HG03103 (cell line): Measurements from ENCODE around the gene ZNRD2.
A peak's percentile ranks its signal among the peaks of the same experiment; 100 is the strongest.
"Not testable (repeated sequence)": the region's sequence is repeated elsewhere in the genome, so short reads cannot be mapped to it uniquely, and the experiment has no call there.

Experiments
- ATAC-seq: cut with Tn5 transposase; IDR thresholded peaks from one replicate; pipeline ENCODE4 v1.9.1; 2021; ENCODE audit warnings: low read depth; ENCODE audit not compliant: unreplicated experiment

Gene ZNRD2, protein sequence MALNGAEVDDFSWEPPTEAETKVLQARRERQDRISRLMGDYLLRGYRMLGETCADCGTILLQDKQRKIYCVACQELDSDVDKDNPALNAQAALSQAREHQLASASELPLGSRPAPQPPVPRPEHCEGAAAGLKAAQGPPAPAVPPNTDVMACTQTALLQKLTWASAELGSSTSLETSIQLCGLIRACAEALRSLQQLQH

DNA sequence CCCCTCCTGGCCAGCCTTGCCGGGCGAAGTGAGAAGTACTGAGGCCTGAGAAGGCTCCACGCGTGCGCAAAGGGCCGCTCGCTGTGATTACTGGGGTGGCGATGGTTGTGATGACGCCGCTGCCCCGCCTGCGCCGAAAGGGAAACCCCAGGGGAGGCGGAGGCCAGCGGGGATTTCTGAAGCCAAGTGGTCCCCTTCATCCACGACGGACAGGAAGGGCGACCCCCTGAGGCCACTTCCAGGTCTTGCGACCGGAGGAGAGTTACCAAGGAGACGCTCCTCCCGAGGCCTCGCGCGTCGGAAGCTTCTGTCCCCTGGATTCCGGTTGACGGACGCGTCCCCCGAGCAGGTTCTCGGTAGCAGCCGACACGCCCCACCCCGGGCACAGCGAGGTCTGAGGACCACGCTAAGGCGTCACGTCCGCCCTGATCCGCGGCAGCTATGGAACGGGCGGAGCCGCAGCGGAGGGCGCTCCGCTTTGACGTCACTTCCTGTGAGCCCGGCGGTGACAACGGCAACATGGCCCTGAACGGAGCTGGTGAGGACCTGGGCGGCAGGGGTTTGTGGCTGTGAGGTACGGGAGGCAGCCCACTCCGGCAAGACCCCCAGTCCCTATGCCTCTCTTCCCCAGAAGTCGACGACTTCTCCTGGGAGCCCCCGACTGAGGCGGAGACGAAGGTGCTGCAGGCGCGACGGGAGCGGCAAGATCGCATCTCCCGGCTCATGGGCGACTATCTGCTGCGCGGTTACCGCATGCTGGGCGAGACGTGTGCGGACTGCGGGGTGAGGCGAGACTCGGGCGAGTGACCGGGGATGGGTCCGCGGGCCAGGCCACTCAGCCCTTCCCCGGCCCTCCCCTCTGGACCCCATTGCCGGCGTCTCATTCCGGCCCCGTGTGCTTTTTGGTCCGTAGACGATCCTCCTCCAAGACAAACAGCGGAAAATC, at the start of gene ZNRD2:
ZNRD2 (plus strand) TSS at position 505 of the 946 bp plus-strand sequence; CDS start at position 520, 15 bp downstream.
- peak; percentile 49 for ATAC-seq

DNA sequence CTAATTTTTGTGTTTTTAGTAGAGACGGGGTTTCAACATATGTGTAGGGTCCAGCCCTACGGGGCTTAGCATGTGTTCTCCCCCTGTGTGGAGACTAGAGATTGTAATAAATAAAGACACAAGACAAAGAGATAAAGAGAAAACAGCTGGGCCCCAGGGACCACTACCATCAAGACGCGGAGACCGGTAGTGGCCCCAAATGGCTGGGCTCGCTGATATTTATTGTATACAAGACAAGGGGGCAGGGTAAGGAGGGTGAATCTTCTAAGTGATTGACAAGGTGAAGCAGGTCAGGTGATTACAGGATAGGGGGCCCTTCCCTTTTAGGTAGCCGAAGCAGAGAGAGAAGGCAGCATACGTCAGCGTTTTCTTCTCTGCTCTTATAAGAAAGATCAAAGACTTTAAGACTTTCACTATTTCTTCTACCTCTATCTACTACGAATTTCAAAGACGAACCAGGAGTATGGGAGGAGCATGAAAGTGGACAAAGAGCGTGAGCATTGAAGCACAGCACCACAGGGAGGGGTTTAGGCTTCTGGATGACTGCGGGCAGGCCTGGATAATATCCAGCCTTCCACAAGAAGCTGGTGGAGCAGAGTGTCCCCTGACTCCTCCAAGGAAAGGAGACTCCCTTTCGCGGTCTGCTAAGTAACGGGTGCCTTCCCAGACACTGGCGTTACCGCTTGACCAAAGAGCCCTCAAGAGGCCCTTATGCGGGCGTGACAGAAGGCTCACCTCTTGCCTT, 48.3 kb upstream of the ZNRD2 start:
- ATAC-seq, result not testable (repeated sequence)

DNA sequence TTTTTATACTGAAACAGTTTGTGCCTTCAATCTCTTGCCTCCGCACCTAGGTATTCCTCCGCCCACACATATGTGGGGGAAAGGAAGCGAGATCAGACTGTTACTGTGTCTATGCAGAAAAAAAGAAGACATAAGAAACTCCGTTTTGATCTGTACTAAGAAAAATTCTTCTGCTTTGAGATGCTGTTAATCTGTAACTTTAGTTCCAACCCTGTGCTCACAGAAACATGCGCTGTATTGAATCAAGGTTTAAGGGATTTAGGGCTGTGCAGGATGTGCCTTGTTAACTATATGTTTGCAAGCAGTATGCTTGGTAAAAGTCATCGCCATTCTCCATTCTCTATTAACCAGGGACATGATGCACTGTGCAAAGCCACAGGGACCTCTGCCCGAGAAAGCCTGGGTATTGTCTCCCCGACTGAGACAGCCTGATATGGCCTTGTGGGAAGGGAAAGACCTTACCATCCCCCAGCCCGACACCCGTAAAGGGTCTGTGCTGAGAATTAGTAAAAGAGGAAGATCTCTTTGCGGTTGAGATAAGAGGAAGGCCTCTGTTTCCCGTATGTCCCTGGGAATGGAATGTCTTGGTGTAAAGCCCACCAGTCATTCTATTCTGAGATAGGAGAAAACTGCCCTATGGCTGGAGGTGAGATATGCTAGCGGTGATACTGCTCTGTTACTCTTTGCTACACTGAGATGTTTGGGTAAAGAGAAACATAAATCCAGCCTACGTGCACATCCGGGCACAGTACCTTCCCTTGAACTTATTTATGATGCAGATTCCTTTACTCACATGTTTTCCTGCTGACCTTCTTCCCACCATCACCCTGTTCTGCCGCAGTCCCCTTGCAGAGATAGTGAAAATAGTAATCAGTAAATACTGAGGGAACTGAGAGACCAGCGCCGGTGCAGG, 47.3 kb upstream of the ZNRD2 start:
- ATAC-seq, result not testable (repeated sequence)

DNA sequence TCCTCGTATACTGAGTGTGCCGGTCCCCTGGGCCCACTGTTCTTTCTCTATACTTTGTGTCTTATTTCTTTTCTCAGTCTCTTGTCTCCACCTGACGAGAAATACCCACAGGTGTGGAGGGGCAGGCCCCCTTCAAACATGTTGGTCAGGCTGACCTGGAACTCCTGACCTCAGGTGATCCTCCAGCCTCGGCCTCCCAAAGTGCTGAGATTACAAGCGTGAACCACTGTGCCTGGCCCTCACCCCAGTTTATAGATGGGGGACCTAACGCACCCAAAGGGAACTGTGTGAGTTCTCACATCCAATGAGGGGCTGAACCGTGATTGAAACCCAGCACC, 46.7 kb upstream of the ZNRD2 start:
- ATAC-seq, result not testable (repeated sequence)

DNA sequence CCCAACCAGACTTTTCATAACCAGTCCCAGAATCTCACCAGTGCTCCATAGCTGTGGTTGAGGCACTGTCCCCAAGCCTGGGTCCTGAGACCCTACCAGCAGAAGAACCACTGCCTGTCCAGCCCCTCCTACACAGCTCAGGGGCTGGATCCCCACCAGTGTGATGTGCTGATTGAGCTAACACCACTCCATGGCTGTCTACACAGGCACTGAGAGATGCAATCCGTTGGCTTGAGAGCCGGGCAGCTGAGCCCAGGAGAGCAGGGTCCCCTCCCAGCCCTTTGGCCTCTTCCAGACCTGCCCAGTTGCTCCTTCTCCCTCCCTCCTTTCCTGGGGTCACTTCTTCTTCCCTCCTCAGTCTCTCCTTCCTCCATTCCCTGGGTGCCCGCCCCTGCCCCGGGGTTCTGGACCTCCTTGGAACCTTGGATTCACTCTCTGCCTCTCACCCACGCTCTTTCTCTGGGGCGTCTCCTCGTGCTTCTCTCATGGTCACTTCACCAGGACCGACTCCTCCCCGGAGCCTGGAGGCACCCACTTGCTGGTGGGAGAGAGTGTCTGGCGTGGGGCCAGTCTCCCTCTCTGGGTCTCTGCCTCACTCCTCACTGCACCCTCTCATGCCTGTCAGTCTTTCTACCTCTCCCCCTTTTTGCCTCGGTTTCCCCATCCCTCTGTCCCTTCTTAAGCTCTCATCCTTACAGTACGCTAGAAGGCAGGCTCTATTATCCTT, 46.1 kb upstream of the ZNRD2 start:
- no peak for ATAC-seq

DNA sequence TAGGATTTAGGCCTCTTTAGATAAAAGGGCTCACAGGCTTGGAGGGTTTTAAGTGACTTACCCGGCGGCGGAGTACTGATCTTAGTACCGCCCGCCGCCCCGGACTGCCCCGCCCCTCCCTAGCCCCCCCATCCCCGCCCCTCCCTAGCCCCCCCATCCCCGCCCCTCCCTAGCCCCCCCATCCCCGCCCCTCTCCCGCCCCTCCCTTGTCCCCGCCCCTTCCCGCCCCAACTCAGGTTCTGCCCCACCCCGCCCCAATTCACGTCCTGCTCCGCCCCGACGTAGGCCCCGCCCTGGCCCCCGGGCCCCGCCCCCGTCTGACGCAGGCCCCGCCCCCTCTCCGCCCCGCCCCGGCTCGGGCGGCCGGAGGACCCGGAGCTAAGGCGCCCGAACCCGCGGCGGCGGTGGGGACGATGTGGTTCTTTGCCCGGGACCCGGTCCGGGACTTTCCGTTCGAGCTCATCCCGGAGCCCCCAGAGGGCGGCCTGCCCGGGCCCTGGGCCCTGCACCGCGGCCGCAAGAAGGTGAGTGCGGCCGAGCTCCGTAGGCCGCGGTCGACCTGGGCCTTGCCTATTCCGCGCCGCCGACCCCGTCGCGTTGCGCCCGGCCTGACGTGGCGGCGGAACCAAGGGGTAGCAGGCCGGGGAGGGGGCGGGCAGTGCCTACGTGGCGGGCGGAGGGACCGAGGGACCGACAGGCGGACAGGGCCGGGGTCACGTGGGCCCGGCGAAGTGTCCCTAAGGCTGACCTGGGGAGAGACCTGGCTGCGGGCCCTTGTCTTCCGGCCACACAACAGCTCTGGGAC, 45.3 kb upstream of the ZNRD2 start, which contains the start of gene SCYL1:
SCYL1 (plus strand) TSS at position 343 of the 805 bp plus-strand sequence; CDS start at position 414, 71 bp downstream.
- ATAC-seq, result peak; percentile 49

DNA sequence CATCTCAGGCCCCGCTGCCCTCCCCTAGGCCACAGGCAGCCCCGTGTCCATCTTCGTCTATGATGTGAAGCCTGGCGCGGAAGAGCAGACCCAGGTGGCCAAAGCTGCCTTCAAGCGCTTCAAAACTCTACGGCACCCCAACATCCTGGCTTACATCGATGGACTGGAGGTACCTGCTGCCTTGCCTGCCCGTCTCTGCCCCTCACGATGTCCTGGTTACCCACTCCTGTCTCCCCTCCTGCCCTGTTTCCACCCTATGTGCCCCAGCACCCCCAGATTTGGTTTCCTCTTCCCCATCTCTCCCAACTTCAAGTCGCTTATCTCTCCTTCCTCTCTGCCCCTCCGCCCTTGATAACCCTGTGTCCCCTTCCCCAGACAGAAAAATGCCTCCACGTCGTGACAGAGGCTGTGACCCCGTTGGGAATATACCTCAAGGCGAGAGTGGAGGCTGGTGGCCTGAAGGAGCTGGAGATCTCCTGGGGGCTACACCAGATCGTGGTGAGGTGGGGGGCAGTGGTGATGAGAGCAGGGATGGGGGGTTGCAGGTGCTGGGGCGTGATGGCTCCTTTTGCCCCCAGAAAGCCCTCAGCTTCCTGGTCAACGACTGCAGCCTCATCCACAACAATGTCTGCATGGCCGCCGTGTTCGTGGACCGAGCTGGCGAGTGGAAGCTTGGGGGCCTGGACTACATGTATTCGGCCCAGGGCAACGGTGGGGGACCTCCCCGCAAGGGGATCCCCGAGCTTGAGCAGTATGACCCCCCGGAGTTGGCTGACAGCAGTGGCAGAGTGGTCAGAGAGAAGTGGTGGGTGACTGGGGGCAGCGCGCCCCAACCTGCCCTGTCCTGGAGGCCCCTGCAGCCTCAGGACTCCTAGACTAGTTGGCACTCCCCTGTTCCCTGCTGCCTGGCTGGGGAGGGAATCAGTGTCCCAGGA, 44.5 kb upstream of the ZNRD2 start:
- no peak for ATAC-seq

DNA sequence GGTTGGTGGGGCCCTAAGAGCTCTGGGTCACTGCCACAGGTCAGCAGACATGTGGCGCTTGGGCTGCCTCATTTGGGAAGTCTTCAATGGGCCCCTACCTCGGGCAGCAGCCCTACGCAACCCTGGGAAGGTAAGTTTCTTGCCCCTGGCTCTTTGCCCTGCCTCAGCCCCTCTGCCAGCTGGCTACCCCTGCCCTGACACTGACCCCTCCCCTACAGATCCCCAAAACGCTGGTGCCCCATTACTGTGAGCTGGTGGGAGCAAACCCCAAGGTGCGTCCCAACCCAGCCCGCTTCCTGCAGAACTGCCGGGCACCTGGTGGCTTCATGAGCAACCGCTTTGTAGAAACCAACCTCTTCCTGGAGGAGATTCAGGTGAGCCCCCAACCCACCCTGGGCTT, 43.5 kb upstream of the ZNRD2 start:
- no peak for ATAC-seq

DNA sequence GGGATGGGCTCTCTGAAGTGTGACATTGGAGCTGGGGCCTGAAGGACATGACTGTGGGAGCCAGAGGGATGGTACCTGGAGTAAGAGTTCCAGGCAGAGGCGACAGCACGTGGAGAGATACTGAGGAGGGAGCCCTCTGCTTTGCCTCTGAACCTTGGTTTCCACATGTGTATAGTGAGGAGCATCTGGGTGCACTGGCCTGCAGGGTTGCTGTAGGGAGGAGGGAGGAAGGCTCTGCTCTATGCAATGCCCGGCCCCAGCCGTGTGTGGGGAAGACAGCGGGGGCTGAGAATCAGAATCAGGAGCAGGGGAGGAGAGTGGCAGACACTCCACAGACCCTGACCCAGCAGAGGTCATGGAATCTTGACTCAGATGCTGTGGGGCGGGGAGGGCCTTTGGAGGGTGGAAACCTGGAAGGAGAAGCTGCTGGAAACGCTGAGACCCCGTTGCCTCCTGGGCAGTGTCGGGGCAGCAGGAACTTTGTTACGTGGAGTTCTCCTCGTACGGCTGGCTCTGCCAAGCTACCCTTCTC, 41.4 kb upstream of the ZNRD2 start:
- ATAC-seq, result no peak

DNA sequence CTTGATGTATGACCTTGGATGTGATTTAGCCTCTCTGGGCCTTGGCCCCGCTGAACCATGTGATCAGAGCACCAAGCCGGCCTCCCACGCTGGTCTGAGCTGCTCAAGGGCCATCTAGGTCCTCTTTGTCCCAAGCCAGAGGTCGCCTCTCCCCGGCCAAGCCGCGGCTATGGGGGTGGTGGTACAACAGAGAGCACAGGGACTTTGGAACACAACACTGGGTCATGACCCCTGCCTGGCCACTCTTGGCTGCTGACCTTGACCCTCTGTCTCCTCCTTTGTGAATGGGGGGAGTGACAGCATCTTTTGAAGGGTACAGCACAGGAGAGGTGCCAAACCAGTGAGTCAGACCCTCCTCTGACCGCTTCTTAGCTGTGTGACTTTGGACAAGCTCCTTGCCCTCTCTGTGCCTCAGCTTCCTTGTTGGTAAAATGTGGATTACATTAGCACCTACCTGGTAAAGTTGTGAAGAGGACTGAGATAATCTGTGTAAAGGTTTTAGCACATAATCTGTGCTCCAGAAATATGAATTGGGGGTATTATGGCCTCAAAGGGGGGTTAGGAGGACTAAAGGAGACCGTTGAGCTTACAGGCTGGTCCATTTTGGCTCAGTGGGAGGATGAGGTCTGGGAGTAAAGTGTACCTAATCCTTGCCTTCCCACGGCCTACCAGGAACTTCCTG, 40.7 kb upstream of the ZNRD2 start:
- no peak for ATAC-seq

DNA sequence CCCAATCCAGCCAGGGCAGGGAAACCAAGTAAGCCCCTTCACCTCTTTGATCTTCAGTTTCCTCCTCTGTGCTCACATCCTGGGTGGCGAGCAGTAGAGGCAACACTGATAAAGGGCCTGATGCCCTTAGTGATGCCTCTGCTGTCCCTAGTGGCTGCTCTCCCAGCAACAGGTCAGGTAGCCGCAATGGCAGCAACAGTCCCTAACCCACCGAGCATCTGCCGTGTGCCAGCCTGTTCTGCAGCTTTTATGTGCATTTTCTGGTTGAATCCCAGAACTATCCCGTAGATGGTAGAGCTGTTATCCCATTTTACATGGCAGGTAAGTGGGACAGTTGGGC, 40.1 kb upstream of the ZNRD2 start:
- no peak for ATAC-seq

DNA sequence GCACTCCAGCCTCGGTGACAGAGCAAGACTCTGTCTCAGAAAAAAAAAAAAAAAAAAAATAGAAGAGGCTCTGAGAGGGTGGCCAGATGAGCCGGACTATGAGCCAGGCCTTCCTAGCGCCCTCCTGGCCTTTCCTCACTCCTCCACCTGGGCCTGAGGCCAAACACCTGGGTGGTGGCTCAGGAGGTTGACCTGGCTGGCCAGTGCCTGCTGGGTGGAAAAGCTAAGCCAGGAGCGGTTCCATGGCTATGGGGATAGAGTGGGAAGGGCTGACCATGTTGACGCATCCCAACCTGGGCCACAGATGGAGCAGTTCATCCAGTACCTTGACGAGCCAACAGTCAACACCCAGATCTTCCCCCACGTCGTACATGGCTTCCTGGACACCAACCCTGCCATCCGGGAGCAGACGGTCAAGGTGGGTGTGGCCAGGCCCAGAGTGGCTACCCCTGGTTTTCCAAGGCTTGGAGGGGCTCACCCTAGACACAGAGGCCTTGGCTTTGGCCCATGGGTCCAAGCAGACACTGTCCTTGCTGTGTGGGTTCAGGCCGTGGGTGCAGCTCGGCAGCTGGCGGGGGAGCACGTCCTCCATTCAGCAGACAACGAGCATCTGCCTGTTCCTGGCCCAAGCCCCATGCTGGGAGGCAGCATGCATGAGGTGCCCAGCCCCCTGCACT, 37.8 kb upstream of the ZNRD2 start:
- no peak for ATAC-seq

DNA sequence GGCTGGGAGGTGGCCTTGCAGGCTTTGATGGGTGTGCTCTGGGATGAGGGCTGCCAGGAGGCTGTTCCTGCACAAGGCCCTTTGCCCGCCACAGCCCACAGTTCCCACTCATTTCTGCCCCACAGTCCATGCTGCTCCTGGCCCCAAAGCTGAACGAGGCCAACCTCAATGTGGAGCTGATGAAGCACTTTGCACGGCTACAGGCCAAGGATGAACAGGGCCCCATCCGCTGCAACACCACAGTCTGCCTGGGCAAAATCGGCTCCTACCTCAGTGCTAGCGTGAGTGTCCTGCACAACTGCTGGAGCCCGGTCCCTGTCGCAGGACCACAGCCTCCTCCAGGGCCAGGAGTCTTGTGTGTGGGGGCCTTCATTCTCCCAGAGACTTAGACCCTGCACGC, 35.2 kb upstream of the ZNRD2 start:
- ATAC-seq, result no peak

DNA sequence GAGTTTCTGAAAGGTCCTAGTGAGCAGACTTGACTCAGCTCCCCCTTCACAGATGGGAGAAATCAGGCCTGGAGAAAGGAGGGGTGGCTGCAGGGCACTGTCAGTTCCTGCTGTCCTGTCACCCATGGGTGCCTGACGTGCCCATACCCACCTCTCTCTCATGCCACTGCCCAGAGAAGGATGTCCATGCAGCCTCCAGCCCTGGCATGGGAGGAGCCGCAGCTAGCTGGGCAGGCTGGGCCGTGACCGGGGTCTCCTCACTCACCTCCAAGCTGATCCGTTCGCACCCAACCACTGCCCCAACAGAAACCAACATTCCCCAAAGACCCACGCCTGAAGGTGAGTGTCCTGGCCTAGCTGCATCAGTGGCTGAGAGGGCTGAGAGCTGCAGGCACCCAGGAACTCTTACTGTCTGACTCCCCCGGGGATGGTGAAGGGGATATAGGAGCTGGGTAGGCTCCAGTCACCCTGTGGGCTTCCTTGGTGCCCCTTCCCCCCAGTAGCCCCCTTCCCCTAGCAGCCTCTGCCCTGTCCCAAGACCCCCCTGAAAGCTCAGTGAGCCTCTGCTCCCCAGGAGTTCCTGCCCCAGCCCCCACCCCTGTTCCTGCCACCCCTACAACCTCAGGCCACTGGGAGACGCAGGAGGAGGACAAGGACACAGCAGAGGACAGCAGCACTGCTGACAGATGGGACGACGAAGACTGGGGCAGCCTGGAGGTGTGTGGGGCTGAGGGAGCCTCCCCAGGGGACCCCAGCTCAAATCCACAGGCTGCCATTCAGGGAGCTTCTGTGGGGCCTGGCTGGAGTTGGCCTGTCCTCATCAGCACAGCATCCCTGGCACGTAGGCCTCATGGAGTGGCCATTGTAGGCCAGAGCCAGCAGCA, 33.6 kb upstream of the ZNRD2 start:
- no peak for ATAC-seq

DNA sequence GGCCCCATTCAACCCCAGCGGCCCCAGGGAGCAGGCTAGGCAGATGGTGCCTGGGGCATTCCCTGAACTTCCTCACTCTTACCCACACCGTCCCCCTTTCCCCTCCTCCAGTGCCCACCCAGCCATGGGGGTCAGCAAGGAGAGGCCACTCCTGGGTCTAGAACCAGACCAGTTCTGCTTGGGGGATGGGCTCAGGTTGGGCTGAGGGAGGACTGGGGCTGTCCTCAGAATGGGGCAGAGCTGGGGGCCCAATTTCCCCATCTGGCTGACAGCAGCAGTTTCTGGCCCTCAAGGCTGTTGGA, 33.0 kb upstream of the ZNRD2 start:
- no peak for ATAC-seq
